CD4-positive, alpha-beta T cell treated with Interleukin-4 for 1 hour (primary cell): Measurements from ENCODE around the gene SAP30BP.
"Not testable (repeated sequence)": the region's sequence is repeated elsewhere in the genome, so short reads cannot be mapped to it uniquely, and the experiment has no call there.

Experiments used
- DNase-seq, 2 donors: peaks; one replicate each; pipeline ENCODE4 v3.0.0-alpha.2; 2020 to 2022

Gene SAP30BP

DNA sequence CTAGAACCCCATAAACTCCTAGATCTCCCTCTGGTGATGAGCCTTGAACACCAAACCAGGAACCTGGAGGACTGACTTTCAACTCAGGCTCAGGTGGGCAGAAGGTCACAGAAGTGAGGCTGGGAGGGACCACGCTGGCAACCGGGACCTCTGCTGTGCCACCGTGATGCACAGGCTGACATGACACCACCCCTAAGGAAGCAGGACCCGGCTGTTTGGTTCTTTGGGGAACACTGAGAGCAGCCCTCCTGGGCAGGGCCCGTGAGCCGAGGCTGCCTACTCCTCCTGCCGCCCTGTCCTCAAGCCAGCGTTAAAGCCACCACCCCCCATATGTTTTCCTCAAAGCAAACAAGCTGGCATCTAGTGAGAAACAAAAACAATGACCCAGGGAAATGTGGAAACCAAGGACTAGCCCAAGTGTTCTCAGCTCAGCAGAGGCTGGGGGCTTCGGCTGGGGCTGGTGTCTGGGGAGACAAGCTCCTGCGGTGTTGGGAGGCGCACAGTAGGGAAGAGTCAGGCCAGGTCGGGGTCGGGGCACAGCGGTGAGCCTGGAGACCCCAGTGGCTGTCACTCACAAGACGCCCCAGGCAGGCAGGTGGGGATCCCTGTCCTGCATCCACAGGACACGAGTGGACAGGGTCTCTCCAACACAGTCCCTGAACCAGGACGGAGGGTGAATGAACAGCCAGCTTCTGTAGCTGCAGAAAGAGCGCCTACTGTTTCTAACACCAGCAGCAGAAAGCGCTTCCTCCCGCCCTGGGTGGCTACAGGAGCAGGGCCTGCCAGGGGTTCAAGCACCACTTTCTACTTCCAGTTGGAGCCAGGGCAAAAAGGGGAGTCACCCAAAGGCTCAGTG is 32.2 kb upstream of the SAP30BP start:
- DNase-seq = no peak

DNA sequence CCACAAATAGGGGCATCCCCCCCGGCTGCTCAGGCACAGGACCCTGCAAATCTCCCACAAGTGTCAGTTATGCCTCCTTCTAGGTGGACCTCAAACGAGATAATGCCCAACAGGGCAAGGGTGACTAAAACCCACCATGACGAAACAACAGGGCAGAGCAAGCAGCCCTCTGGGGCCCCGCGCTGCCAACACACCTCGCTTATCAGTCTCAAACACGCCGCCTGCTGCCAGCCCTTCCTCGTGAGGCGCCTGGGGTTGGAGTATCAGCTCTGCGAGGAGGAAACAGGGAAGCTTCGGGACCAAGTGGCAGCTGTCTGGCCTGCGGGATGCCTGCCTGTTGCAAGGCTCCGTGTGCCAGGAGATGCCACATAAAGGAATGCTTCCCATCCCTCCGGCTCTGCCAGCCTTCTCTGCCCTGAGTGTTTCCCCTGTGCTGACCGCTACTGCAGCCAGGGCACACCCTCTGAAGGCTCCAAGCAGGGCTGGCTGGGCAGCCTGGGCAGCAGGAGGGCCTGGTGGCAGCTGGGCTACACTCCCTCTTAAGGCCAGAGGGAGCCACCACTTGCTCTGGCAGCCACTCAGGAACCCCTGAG is 31.4 kb upstream of the SAP30BP start:
- no peak for DNase-seq

DNA sequence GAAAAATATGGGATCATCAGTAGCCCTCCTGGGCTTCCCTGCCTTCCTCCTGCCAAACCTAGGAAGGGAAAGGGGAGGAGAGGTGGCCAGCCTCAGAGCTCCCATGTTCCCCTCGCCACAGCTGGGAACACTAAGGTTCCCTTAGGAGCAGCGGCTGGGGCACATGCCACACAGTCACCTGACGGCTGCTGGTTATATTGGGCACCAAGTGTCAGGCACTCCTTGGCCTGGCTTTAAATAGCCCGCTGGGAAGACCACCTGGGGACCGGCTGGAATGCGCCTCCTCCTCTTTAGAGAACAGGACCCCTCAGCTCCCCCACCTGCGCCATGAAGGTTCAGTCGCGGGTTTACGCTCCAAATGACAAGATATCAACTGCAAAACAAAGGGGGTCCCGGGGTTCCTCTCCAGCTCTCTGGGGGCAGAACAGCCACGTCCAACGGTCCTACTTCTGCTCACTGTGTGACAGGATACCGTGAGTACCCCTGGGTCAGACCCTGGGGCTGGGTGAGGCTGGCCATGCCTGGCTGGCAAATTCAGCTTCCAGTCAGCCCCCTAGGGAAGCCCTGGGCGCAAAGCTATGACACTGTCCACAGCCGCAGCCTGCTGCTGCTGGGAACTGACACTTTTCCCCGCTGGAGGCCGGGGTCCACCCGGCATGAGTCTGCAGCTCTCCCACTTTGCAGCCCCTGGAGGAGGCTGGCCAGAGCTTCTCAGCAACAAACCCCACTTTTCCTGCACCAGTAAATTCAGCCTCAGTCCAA is 30.6 kb upstream of the SAP30BP start:
- no peak for DNase-seq

DNA sequence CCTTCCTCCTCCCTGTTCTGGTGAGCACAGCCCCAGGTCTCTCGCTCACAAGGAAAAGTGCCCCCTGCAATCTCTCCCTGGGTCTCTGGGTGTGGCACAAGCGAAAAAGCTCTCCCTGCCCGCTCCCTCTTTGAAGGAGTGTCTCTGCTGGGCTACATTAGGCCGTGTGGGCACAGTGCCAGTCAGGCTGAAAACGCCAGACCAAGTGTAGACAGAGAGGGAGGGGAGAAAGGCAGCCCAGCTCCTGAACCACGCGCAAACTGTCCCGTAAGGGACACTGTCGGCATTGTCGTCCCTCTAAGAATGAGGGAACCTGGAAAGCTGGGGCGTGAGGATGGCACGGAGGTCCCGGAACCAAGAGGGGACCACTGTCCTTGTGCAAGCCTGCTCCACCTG is 30.0 kb upstream of the SAP30BP start:
- no peak for DNase-seq

DNA sequence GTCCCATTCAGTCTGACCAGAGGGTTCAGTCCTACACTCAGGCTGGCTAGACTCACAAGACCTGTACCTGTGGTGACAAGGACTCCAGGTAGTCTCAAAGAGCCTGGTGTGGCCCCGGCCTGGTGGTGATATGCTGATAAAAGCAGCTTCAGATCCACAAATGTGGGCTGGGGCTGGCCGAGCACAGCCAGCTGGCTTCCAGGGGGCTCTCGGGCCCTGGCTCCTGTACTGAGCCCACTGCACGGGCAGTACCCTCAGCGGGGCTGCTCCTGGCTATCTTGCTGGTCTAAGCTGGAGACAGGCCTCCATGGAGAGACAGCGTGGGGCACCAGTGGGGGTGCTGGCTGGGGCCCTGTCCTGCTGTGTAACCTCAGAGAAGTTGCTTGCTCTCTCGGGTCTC is 29.6 kb upstream of the SAP30BP start:
- no peak for DNase-seq

DNA sequence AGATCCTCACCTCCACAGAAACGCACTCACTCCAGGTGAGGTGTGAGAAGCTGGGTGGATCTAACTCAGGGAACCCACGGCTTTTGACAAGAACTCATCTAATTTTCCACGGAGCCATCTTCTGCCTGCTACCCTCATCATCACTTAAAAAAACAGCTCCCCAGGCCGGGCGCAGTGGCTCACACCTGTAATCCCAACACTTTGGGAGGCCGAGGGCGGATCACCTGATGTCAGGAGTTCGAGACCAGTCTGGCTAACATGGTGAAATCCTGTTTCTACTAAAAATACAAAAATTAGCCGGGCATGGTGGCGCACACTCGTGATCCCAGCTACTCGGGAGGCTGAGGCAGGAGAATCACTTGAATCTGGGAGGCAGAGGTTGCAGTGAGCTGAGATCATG is 29.1 kb upstream of the SAP30BP start:
- DNase-seq = not testable (repeated sequence)

DNA sequence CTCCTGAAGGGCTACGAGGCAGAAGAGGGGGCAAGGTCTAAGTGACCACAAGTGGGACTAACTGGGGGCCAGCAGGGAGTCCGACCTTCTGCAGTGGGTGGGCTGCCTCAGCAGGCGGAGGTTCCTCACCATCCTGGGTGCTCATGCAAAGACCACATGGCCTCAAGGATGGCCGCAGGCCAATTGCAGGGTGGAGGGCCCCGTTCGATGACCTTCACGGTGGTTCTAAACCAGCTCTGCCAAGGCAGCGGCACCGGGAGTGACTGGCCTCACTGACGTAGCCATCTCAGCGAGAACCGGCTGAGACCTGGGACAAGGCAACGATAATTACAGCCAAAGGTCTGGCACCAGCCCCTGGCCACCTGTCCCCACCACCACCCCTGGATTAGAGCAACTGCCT is 28.2 kb upstream of the SAP30BP start:
- DNase-seq = no peak

DNA sequence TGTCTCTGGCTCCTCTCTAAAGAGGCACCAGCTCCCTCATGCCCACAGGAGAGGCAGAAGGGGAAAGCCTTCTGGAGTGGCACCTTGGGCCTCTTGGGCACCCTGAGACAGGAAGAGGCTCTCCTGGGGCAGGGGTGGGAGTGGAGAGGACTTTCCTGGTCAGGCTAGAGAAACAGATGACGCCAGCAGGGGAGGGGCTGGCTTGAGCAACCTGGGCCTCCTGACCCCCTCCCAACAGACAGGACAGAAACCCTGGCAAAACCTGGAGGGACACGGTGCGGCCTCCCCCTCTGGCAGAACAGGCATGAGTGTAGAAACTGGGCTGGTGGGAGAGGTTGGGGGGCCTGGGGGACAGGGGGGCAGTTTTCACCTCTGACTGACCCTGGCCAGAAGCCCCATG is 27.8 kb upstream of the SAP30BP start:
- DNase-seq = no peak

DNA sequence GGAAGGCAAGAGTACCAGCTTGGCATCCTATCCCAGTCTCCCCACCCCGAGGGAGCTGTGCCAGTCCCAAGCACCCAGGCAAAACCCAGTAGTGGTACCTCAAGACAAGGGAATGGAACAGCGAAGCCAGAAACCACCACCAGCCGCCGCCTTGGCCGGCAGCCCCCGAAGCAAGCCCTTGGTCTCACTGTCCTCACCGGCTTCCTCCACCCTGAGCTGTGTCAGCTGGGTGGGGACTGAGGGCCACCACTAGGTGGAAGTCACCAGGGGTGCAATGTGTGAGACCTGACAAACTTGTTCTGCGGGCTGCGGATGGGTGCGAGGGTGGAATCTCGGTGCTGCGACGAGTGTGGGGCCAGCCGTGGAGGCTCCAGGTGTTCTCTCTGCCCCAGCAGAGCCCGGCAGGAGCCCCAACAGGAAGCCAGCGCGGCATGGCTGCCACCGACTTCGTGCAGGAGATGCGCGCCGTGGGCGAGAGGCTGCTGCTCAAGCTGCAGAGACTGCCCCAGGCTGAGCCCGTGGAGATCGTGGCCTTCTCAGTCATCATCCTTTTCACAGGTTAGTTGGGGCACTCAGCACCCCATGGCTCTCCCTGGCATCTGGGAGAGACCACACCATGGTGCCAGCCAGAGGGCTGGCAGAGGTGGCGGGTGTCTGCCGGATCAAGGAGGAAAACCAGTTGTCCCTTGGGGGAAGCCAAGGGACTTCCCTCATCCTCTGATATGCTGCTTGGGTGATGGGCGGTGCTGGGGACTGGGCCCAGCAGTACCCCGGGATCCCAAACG is 27.2 kb upstream of the SAP30BP start:
- no peak for DNase-seq

DNA sequence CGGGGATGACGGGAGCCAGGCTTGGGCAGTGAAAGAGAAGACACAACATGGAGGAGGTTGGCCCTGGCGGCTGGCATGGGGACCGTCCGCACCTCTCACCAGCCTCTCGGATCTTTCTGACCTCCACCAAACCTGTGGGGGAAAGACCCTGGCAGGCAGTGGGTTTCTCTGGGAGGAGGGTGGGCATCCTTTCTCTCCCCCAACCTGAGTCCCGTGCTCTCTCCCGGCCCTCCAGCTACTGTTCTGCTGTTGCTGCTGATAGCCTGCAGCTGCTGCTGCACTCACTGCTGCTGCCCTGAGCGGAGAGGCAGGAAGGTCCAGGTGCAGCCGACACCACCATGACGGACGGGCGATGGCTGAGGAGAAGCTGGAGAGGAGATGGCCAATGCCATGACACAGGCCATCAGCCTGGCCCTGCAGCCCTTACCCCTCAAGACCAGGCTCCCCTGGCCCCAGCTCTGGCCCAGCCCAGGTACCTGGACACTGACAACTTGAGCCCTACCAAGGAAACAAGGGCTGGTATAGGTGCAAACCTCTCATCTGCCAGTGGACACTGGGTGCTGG is 26.5 kb upstream of the SAP30BP start:
- DNase-seq = no peak

DNA sequence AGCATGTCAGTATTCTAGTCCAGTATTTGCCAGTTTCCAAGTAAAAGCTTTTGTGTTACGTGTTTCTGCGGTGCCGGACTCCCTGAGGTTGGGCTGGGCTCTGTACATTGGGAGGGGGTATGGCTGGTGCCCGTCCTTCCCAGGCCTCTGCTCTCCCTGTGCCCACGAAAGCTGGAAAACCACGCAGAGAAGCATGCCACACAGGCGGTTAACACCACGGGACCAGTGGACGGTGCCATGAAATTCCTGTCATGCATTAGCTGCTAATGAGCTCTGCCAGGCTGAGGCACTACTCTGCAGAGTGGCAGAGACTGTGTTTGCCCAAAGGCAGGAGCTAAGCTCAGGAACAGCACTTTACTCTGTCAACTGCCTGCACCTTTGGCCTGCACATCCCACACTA is 25.8 kb upstream of the SAP30BP start:
- DNase-seq = no peak

DNA sequence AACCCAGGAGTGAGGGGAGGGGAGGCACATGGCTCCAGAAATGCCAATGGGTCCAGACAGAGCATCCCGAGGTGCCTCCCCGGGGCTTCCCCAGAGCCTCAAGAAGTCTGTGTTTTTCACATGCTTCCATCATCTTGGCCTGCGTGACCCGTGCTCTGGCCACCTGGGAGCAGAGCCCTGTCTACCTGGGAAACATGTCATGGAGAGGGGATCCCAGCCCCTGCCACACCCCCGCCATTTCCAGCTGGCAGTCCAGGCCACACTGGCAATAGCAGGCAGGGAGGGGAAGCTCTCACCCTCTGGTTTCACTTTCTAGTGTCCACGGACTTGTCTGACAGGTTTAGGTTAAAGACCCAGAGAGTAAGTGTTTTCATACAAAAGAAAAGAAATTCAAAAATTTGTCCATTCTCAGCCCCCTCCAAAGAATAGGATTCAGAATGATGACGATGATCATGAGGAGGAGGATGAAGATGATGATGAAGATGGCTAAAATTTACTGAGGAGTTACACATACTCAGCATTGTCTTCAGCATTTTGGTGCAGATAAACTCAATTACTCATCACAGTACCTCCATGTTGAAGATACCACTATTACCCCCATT is 24.9 kb upstream of the SAP30BP start:
- DNase-seq = no peak

DNA sequence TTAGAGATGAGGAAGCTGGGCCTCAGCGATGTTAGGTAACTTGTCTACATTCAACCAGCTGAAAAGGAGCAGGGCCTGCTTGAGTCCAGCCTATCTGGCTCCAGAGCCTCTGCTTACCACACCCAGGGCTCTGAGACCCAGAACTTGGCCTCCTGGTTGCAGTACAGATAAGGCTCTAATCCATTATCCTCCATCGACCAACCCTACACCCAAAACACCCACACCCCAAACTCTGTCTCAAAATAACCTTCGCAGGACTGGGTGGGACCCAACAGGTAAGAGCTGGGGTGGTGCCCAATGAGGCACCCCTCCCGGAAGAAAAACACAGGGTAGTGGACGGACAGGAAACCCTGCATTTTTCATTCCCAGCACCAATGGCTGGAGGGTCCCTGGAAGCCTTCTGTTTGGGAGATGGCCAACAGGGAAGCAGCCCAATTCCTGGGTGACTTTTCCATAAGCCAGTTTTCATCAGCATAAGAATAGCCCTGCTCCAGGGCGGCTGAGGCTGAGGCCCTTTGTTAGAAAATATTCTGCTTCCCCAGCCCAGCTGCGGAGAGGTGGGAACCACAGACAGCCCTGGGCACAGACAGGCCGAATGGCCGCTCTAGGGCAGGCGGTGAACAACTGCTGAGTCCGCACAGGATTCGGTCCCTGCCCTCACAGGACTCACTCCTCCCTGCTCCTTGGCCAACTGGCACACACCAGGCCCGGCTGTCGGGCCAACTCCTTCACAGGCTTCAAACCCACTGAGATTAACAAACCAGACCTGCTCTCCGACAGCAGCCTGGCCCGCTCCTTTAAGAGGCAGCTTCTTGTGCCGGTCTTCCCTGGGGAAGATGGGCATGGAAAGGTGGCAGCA is 24.1 kb upstream of the SAP30BP start:
- no peak for DNase-seq

DNA sequence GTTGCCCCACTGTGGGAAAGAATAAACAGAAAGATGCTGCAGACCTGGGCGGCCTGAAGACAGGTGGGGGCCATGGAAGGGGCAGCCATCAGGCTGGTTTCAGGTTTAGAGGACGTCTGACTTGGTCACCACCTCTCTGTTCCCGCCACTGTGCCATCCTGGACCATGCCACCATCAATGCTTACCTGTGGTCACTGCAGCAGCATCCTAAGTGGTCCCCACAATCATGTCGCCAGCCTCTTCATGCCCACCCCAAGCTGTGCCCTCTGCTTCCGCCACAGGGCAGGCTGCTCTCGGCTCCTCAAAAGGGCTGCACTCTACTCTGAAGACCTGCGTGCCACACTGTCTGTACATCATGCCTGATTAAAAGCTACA is 23.5 kb upstream of the SAP30BP start:
- DNase-seq = no peak

DNA sequence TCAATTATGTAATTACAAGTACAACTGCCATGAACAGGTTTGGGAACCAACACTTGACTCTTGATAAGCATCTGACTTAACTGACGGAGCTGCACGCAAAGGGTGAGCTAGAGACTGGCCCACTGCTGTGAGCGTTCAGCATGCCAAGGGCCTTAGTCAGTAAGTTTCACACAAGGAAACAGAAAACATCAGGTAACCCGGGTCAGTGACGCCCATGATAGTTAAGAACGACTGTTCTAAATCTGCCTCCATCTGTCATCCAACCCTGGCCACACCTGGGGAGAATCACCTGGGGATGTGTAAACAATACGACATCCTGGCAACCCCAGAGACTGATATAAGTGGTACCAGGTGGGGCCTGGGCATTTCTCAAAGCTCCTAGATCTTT is 21.6 kb upstream of the SAP30BP start:
- no peak for DNase-seq

DNA sequence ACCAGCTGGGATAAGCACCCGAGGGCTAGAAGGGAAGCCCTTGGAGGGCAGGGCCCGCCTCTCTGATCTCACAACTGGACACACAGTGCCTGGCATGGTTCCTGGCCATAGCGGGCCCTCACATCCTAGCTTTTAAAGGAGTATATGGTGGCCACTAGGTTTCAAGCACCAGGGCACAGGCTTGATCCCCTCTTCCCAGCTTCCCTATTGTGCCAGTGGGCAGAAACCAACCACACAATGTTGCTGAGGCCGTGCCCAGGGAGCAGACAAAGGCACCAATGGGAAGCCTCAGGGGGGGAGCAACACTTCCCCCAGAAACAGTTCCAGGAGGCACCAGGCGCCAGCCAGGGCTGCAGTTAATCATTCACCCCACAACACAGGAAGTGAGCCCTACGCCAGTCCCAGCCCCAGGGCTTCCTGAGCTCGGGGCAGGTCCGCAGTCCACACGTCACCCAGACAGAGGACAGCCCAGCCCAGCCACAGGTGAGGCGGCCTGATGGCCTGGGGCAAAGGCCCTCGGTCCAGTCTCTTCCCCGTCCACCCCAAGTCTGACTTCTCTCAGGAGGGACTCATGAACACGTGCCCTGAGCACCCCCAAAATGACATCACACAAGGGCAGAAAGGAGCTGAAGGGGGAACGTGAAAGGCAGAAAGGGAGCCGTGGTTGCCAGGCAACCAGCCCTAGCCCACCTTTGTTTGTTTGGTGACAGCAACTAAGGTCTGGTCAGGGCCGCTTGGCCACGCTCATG is 21.1 kb upstream of the SAP30BP start:
- DNase-seq = peak; percentile 24 to 41

DNA sequence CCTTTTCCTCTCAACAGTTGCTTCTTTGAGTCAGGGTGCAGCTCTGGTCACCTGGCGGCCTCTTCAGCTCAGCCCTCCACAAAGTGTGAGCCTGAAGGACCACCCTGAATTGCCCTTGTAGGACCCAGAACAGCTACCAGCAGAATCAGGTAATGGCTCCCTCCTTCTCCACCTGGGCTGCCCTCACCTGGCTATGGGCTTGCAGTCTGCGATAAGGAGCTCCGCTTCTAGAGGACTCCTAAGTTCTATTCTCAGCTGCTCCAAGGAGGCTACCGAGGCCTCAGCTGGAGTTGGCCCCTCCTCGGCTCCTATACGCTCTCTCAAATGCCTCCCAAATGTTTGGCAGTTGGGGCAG is 20.5 kb upstream of the SAP30BP start:
- DNase-seq = no peak

DNA sequence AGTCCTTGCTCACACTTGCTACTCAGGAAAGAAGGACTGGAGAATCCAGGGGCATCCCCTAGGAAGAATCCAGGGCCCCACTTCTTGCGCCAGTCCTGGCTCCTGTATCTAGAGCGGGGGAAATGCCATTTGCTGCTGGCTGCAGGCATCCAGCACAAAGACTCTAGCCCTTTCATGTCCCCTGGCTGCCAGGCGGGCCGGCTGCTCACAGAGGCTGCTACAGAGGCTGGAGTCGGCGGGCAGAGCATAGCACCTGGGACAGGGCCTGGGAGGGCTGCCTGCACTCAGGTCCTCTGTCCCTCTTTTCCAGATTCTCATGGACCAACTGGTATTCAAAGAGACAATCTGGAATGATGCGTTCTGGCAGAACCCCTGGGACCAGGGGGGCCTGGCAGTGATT is 20.1 kb upstream of the SAP30BP start:
- DNase-seq = no peak

DNA sequence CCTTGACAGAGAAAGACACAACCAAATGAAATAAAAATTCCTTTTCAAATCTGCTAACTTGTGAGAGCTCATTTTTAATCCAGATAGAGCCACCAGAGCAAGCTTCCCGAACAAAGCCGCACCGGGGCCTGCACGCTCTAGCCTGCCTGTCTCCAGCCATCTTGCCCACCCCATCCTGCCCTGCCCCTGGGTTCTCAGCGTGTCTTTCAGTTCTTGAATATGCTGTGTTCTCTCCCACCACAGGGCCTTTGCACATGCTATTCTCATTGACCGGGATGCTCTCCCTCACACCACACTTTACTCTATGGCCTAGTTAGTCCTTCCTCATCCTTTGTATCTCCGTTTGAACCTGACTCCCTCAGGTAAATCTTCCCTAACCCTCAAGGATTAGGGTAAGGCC is 19.2 kb upstream of the SAP30BP start:
- no peak for DNase-seq

DNA sequence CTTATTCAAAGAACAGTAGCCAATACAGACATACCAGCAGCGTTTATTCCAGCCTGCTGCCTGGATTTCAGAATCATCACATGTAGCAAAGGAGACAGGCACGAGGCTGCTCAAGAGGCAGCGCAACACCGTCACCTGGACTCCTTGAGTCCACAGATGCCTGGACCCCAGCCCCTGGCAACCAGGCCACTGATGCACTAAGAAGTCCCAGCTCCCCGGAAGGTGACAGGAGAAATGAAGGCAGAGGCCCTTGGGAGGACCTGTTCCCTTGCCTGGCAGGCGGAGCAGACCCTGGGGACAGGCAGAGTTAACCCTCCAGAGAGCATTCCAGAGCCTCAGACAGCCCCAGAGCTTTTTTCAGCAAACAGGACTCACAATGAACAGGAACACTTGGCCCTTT is 17.5 kb upstream of the SAP30BP start:
- DNase-seq = no peak

DNA sequence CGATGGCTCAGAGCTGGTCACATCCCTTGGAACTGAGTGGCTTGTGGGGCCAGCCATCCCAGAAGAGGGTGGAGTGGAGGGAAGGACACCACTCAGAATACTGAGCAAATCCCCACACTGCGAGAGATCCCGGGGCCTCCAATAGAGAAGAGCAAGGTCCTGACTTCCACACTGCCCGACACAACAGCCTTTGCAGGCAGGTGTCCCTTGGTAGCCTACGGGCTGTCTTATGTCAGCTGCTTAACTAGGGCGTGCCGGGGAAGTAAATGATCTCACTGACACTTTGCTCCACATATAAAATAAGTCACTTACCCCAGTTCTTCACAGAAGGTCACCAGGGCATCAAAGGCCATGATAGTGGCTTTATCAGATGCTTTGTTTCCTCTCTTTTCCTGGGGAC is 16.3 kb upstream of the SAP30BP start:
- no peak for DNase-seq
